ENCODE results near the gene NAT8L.

Gene NAT8L

DNA sequence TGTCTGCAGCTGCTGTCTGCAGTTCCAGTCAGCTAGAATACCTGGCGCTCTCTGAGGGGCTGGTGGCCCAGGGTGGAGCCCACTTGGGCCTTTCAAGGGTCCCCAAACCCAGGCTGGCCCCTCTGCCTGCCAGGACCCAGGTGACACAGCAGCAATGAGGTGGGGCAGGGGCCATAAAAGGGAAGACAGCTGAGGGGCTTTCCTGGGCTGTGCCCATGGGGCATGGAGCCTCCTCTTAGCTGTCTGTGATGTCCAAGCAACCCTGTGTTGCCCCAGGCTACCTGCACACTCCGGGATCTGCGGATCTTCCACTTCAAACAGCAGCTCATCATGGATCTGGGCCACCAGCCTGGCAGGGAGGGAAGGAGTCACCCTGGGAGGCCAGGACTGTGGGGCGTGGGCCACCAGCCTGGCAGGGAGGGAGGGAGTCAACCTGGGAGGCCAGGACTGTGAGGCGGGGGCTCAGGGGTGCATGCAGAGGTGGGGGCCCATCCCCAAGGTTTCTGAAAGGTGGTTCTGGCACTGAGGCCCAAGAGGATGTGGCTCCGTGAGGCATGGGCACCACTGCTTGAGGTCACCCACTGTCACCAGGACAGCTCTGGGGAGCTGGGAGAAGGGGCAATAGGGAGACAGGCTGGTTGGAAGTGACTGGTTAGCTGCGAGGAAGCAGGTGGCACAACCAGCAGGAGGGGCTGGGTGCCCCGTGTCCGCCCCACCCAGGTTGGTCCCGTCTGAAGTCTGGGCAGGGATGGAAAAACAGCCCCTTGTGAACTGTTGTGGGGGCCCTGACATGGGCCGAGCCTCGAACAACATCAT, 16.3 kb downstream of the NAT8L start:
- no peak for DNase-seq (ENCODE audit: low read depth, low spot score)

DNA sequence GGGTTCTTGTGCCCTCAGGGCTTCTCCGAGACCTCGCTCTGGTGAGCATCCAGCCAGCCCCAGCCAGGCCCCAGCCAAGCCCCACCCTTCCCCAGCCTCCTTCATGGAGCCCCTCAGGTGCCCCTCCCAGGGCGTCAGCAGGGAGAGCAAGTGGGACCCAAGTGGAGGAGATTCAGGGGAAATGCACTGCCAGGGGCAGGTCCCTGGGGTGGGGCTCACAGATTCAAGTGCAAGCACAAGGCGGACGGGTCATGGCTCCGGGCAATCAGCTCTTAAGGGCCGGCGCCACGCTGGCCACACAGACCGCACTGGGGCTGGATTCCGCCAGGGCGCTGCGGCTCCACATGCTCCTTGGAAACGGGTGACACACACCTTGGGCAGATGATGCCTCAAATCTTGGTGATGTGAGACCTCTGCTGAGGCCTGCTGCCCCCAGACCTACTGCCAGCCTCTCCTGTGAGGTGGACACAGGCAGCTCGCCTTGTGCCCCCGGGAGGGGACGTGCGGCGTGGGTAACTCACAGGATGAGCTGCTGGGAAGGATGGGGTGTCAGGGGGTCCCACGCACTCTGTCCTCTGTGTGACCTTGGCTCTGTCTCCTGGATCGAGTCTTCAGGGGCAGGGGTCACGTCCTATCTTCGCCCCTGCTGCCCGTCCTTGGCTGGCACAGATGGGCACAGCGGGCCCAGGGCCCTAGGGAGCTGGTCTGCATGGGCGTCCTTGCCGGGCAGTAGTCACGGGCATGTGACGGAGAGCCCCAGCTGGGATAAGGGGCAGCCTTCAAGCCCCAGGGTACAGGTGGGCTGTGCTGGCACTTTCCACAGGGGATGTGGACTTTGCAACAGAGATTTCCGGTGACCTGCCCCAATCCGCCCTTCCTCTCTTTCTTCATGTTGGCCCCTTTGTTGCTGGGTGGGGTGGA, 17.1 kb downstream of the NAT8L start:
- DNase-seq (ENCODE audit: low read depth, low spot score) = no peak

DNA sequence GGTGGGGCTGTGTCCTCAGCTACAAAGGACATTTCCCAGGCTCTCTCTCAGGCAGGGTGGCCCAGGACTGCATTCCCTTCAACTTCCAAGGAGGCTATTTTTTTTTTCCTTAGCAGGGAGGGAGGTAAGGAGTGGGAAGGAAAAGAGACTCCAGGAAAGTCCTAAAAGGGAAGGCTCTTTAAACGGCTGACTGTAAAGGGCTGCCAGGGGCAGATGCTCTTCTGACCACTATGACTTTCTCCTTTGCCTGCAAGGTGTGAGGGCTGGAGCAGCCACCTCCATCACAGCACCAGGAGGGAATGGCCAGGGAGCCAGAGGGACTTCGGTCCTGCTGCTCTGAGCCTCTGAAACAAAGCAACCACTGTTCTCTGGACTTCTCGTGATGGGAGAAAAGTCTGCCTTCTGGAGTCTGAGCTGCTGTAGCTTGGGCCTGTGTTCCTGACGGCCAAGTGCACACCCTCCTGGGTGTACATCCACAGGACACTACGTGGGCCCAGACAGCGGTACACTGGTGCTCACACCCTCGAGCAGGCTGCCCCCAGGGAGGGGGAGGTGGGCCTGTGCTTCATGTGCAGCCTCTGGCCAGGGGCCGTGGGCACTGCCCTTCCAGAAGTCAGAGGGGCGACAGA, 17.9 kb downstream of the NAT8L start:
- DNase-seq (ENCODE audit: low read depth, low spot score) = no peak

DNA sequence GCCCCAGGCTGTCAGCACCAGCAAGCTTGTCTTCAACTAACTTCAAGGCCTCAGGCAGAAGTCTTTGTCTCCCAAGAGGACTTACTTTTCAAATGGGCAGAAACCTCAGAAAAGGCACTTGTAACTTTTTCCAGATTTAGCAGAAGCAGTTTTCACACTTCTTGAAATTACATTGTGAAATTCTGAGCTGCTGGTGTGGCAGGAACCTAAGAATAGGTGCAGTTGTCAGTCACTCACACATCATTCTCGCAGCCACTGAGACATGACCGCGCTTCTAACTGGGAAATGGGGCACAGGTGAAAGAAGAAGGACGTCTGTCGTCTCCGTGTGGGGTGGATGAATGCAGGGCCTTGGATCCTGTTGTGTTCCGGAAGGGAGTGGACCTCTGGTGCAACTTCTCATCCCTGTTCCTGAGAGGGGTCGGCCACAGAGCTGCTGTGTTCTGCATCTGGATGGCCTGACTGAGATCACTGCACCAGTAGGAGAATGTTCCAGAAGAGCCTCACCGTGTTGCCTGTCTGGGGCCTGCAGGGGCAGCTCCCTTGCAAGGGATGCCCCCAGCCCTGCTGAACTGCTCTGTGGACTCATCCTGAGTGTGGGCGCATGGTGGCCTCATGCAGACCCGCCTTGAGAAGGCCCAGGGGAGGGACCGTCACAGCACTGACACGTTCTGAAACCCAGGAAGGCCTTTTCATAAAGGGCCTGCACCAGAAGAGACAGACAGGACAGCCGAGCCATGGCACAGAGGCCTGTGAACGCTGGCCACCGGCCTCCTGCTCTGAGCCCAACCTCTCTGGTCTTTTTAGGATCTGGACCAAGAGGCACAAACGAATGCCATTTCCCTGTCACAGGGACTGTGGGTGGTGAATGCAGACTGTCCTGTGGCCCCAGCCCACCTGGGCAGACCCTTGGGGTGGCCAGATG, 18.7 kb downstream of the NAT8L start:
- DNase-seq (ENCODE audit: low read depth, low spot score) = no peak

DNA sequence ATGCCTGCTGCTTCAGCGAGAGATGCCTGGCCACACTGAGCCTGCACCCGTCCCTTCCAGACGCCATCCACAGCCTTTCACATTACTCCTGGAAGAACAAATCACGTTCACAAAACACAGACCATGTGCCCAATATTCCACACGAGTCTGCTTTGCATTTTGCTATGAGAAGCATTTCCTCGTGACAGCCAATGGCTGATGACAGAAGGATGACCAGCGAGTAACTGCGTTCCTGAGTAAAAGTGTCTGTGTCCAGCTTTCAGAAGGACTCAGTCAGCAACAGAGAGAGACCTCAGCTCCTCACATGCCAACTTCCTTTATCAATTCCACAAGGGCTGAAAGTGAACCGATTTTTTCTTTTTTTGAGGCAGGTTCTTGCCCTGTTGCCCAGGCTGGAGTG, 19.5 kb downstream of the NAT8L start:
- DNase-seq (ENCODE audit: low read depth, low spot score) = no peak

DNA sequence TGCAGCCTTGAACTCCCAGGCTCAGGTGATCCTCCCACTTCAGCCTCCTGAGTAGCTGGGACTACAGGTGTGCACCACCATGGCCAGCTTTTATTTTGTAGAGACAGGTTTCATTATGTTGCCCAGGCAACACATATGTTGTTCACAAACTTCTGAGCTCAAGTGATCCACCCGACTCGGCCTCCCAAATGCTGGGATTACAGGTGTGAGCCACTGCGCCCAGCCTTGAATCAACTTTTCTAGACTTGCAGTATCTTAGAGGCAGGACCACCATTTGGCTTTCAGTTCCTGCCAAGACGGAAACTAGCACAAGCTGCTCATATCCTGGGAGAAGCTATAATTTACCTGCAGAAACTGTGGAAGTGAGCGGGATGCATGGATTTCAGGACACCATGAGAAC, 19.9 kb downstream of the NAT8L start:
- DNase-seq (ENCODE audit: low read depth, low spot score) = no peak

DNA sequence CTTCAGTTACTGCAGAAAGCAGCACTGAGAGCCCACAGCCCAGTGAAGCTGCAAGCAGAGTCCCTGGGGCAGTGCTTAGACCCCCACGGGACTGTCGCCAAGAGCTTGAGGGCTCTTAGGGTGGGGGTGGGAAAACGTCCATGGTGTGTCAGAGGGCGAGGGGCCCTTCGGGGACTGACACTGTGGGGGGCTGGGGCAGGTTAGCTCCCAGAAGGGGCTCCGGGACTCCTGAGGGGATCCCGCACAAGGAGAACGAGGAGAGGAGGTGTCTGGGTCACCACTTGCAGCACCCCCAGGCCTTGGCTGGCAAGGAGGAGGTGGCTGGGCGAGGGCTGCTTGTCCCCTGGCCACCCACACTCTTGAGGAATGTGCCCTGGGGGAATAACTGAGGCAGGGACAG, 20.8 kb downstream of the NAT8L start:
- DNase-seq (ENCODE audit: low read depth, low spot score) = no peak

DNA sequence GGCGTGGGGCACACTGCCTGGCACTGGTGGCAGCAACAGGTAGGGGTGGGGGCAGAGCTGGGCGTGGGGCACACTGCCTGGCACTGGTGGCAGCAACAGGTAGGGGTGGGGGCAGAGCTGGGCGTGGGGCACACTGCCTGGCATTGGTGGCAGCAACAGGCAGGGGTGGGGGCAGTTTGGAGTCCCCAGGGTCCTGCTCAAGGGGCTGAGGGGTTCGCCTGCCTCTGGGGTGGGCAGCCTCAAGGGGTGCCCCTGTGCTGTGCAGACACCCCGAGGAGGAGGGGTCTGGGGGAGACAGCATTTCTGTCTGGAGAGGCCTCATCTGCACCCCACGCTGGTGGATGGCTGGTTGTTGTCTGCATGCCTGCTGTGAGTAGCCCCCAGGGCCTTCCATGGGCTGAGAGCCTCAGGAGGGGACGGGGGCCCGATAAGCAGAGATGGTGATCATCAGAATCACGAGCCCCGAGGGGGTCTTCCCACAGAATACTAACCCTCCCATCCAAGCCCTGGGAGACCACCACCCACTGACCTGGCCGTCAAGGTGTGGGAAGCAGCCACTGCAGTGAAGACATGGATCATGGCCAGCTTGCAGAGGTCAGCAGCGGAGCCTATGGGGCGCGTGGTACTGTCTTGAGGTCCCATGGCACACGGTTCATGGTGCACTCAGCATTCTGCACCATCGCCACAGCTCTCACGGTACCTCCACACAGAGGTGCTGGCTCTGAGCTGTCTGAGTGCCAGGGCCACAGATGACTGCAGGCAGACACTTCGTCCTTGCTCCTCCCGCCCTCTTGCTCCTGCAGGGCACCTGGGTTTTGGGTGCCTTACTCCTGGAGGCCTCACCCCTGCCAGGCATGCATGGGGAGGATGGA, 21.5 kb downstream of the NAT8L start:
- DNase-seq (ENCODE audit: low read depth, low spot score) = no peak

DNA sequence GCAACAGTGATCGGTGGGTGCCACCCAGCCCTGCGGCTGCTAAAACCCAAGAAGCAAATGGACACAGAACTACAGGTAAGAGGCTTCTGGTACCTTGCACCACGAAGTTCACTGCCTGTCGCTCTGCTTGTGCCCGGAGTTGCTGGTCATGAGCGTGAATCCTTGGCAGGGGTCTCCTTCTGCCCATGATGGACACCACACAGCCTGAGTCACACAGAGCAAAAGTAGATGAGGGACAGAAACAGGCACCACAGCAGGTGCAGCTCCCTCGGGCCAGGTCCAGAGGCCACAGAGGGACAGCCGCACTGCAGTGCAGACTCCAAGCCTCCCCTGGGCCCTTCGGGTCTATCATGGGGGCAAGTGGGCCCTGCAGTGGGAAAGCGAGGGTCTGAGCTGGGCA, 22.4 kb downstream of the NAT8L start:
- DNase-seq (ENCODE audit: low read depth, low spot score) = no peak

DNA sequence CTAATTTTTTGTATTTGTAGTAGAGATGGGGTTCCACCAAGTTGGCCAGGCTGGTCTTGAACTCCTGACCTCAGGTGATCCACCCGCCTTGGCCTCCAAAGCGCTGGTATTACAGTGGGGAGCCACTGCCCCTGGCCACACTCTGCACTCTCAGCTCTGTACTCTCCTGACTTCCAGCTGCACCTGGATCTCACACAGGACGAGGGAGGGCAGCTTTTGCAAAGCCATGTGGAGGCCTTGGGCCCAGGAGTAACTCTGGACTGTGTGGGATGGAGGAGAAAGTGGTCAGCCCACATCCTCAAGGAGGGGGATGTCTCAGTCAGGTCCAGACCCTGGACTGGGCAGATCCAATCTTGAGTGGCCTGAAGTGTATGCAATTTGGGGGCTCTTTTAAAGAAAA, 23.0 kb downstream of the NAT8L start:
- DNase-seq (ENCODE audit: low read depth, low spot score) = no peak

DNA sequence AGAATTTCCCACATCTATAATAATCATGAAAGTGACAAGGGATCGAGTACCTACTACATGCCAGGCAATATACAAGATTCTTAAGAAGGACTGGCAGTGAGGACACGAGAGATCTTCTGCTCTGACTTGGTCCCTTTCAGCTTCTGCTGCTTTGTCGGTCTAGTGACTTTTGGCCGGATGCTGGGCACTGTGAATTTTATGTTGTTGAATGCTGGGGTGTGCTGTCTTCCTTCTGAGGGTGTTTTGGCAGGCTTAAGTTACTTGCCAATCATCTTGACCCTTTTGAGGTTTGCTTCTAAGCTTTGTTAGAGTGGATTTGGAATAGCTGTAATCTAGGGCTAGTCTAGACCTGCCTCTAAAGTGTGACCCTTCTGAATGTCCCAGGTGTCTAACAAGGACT, 23.5 kb downstream of the NAT8L start:
- DNase-seq (ENCODE audit: low read depth, low spot score) = no peak

DNA sequence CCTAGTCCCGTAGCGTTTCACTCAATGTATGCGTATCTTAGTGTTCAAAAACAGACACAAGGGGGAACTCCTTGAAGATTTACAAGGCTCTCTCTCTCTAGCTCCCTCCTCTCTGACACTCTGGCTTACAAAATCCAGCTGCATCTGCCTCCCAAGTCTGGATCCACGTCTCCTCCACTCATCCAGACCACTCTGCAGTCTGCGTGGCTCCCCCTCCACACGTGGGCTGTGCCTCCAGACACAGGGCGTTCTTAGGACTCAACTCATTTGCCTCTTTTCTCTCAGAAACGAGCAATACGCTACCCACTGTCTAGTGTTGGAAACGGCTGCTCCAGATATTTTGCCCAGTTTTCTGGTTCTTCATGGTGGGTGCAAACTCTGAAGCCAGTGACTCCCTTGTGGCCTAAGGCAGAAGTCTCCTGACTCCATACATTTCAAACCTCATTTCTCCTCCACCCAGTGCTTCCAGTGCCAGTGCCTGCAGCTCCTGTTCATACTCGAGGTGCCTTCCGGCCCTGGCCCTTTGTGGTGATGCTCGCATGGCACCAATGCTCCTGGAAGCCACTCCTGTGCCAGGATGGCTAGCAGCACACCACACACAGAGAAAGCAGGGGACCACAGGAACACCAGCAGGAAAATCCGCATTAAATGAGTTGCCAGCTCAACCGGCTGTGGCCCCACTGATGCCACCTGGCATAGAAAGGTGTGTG, 24.1 kb downstream of the NAT8L start:
- no peak for DNase-seq (ENCODE audit: low read depth, low spot score)

DNA sequence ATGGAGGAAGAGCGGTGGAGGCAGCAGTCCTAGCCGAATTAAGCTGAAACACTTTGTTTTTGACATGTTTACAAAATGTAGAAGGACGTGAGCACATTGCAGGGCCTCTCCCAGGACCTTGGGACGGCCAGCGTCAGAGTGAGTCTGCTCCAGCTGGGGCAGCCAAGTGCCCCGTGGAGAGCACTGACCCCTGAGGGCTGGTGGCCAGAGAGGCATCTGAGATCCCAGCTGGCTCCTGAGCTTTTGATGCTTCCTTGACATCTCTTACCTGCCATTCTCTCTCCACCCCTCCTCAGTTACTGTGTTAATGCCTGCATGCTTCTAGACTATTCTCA, 24.7 kb downstream of the NAT8L start:
- no peak for DNase-seq (ENCODE audit: low read depth, low spot score)

DNA sequence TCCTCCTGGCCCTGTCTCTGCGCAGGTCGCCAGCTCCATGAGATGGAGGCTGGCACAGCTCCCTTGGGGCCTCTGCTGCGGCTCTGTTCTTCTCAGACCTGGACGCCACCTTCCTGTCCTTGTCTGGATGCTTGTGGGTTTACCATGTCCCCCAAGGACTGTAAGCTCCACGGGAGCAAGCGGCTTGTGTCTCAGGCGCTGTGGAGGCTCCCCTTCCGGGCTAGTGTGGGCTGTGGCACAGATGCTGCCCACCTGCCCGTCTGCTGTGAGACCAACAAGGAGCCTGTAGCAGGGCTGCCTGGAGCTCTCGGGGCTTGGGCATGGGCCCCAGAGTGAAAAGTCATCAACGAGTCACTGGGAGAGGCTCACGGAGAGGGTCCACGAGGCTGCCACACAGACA, 25.2 kb downstream of the NAT8L start:
- no peak for DNase-seq (ENCODE audit: low read depth, low spot score)

DNA sequence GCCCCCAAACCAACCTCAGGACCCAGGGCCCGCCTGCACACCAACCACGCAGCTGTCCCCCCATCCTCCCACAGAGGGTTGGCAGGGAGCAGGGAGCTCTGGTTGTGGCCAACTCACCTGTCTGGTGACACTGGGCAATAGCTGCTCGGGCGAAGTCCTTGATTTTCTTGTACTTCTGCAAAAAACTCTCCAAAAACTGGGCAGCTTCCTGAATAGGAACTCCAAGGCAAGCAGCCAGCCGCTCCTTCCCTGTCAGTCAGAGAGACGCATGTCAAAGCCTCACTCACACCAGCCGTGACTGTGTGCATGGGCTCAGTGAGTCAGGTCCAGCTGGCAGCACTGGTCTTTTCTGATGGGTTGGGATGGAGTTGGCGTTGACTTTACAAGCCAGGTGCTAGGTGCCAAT, 26.4 kb downstream of the NAT8L start:
- no peak for DNase-seq (ENCODE audit: low read depth, low spot score)

DNA sequence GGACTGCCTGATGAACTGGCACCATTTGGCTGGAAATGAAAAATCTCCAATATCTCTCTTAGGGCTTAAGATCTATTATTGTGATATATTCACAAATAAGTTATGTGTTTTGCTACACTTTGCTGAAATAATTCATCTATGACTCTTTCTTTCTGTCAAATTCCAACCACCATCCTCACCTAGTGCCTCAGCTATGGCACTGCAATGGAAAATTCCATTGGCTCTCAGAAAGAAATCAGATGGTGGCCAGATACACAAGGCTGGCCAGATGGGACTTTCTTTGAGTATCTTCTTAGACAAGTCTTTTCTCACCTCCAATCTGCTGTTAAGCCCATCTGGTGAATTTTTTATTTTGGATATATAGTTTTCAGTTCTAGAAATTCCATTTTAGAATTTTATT, 28.0 kb downstream of the NAT8L start:
- DNase-seq (ENCODE audit: low read depth, low spot score) = no peak

DNA sequence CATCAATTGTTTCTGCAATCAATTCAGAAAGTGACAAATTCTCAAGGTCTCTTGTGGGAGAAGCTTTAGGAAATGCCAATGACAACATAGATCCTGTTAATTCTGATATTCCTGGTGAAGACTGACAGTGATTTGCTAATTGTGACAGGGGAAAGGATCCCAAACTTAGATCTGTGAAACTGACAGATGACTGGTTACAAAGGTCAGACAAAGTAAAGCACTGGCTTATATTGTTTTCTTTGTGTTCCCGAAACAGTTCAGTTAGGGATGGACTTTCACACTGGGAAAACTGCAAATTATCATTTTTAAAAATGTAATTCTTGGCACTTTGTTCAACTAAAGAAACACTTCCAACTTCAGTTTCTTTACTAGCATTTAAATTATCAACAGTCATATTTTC, 30.1 kb downstream of the NAT8L start:
- DNase-seq (ENCODE audit: low read depth, low spot score) = no peak

DNA sequence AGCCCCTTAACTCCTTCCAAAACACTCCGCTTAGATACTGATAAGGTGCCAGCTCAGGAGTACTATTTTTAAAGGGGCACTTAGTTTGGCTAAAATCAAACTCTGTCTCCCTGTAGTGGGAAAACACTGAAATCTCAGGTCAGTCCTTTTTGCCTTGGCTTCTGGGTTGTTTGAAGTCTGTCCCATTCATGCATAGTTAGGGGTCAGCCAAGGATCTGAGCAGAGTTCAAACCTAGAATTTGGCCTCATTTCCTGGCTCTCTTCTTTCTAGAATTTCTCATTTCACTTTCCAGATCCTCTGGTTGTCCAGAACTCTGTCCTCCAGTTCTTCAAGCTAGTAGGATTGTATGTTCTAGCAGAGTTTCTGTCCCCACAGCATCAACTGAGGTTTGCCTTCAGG, 31.5 kb downstream of the NAT8L start:
- no peak for DNase-seq (ENCODE audit: low read depth, low spot score)

DNA sequence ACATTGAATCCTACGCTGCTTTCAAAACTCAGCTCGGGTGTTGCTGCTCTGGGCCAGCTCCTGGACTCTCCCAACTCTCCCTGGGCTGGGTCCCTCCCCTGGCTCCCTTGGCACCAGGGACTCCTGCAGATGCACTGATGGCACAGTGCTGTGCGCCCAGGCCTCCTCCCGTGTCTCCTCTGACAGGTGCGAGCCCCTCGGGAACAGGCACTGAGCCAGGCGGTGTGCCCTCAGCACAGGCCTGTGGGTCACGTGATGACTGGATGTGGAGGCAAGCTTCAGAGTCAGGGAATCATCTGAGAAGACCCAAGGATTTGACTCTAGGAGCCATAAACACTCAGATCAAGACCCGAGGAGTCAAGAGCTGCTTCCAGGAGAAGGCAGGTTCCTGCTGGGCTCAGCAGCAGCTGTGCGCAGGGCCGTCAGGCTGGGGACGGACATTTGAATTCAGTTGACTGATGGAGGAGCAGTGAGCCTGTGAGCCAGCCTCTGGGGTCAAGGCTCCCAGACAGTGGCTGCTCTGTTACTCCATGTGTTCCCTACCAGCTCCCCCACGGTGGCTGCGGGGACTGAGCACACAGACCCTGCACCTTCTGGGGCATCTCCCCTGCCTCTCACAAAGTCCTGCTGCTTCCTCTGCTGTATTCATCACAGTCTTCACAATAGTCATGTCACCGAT, 33.0 kb downstream of the NAT8L start:
- no peak for DNase-seq (ENCODE audit: low read depth, low spot score)

All from activated CD4-positive, CD25-positive, alpha-beta regulatory T cell treated with anti-CD3 and anti-CD28 coated beads, Interleukin-2, amount 50 U/mL, for 16 hours (primary cell).